Measurements from ENCODE around the gene CUEDC2.

Gene CUEDC2

DNA sequence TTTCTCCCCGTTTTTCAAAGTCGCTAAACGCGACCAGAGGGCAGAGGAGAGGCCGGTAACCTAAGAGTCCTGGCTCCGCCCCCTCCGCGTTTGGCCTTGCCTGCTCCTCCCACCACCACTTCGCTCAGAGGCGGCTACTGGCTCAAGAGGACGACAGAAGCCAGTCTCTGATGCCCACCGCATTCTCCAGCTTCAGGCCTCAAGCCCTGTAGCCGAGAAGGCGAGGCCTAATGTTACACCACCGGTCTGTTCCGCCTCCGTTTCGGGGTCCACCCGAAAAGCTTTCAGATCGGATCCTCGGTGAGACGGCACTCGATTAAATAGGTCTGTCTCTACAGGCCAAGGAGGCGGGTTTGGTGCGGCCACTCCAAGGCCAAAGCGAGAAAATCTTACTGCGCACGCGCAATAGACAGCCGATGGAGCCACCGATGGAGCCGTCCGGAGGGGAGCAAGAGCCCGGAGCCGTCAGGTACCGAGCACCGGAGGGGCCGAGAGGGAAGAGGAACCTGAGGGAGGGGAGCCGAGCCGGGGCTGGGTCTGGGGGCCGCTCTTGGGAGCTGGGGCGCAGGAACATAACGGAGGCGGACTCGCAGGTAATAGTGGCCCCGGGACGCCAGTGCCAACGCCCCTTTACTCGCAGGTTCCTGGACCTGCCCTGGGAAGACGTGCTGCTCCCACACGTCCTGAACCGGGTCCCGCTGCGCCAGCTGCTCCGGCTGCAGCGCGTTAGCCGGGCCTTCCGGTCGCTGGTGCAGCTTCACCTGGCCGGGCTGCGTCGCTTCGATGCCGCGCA is 11.5 kb downstream of the CUEDC2 start, which contains the start of gene FBXL15 (continued):
- TF ChIP-seq, protein P1, sequence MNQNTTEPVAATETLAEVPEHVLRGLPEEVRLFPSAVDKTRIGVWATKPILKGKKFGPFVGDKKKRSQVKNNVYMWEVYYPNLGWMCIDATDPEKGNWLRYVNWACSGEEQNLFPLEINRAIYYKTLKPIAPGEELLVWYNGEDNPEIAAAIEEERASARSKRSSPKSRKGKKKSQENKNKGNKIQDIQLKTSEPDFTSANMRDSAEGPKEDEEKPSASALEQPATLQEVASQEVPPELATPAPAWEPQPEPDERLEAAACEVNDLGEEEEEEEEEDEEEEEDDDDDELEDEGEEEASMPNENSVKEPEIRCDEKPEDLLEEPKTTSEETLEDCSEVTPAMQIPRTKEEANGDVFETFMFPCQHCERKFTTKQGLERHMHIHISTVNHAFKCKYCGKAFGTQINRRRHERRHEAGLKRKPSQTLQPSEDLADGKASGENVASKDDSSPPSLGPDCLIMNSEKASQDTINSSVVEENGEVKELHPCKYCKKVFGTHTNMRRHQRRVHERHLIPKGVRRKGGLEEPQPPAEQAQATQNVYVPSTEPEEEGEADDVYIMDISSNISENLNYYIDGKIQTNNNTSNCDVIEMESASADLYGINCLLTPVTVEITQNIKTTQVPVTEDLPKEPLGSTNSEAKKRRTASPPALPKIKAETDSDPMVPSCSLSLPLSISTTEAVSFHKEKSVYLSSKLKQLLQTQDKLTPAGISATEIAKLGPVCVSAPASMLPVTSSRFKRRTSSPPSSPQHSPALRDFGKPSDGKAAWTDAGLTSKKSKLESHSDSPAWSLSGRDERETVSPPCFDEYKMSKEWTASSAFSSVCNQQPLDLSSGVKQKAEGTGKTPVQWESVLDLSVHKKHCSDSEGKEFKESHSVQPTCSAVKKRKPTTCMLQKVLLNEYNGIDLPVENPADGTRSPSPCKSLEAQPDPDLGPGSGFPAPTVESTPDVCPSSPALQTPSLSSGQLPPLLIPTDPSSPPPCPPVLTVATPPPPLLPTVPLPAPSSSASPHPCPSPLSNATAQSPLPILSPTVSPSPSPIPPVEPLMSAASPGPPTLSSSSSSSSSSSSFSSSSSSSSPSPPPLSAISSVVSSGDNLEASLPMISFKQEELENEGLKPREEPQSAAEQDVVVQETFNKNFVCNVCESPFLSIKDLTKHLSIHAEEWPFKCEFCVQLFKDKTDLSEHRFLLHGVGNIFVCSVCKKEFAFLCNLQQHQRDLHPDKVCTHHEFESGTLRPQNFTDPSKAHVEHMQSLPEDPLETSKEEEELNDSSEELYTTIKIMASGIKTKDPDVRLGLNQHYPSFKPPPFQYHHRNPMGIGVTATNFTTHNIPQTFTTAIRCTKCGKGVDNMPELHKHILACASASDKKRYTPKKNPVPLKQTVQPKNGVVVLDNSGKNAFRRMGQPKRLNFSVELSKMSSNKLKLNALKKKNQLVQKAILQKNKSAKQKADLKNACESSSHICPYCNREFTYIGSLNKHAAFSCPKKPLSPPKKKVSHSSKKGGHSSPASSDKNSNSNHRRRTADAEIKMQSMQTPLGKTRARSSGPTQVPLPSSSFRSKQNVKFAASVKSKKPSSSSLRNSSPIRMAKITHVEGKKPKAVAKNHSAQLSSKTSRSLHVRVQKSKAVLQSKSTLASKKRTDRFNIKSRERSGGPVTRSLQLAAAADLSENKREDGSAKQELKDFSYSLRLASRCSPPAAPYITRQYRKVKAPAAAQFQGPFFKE (tag by site-specific recombination; IDR thresholded peaks at IDR 0.05; ENCODE audit: borderline replicate concordance): no peak
- TF ChIP-seq SP7 (tag by site-specific recombination; IDR thresholded peaks at IDR 0.05) (peak; percentile 90; the same call in 1 of the 2 replicates), ZNF514 (tag by site-specific recombination; IDR thresholded peaks at IDR 0.05) (no peak), ZNF830 (tag by site-specific recombination; IDR thresholded peaks at IDR 0.05; ENCODE audit: low read depth) (no peak), ZFP37 (tag by site-specific recombination; IDR thresholded peaks at IDR 0.05) (peak; percentile 97; the same call in 1 of the 2 replicates), PRDM1 (tag by site-specific recombination; IDR thresholded peaks at IDR 0.05) (no peak), BCL11B (tag by site-specific recombination; IDR thresholded peaks at IDR 0.05; ENCODE audit: low read depth) (no peak), ZNF184 (tag by site-specific recombination; IDR thresholded peaks at IDR 0.05) (0 out of 2 replicates have a peak, but pooled peaks have one; percentile 9), GLIS2 (tag by site-specific recombination; IDR thresholded peaks at IDR 0.05) (no peak), ZBTB21 (tag by site-specific recombination; IDR thresholded peaks at IDR 0.05) (peak; percentile 64; the same call in 1 of the 2 replicates), ZNF423 (tag by site-specific recombination; IDR thresholded peaks at IDR 0.05) (no peak), ZNF658 (tag by site-specific recombination; IDR thresholded peaks at IDR 0.05) (no peak), ZNF585B (tag by site-specific recombination; IDR thresholded peaks at IDR 0.05) (no peak; the same call in 1 of the 2 replicates), GFI1B (tag by site-specific recombination; IDR thresholded peaks at IDR 0.05) (0 out of 2 replicates have a peak, but pooled peaks have one; percentile 14), ZBTB7A (tag by site-specific recombination; IDR thresholded peaks at IDR 0.05; ENCODE audit: low read depth) (peak; percentile 93), KLF9 (tag by site-specific recombination; IDR thresholded peaks at IDR 0.05; ENCODE audit: low read depth) (peak; percentile 71), ZSCAN16 (tag by site-specific recombination; IDR thresholded peaks at IDR 0.05) (peak; percentile 55; the same call in 1 of the 2 replicates)
- TF ChIP-seq, protein P2, sequence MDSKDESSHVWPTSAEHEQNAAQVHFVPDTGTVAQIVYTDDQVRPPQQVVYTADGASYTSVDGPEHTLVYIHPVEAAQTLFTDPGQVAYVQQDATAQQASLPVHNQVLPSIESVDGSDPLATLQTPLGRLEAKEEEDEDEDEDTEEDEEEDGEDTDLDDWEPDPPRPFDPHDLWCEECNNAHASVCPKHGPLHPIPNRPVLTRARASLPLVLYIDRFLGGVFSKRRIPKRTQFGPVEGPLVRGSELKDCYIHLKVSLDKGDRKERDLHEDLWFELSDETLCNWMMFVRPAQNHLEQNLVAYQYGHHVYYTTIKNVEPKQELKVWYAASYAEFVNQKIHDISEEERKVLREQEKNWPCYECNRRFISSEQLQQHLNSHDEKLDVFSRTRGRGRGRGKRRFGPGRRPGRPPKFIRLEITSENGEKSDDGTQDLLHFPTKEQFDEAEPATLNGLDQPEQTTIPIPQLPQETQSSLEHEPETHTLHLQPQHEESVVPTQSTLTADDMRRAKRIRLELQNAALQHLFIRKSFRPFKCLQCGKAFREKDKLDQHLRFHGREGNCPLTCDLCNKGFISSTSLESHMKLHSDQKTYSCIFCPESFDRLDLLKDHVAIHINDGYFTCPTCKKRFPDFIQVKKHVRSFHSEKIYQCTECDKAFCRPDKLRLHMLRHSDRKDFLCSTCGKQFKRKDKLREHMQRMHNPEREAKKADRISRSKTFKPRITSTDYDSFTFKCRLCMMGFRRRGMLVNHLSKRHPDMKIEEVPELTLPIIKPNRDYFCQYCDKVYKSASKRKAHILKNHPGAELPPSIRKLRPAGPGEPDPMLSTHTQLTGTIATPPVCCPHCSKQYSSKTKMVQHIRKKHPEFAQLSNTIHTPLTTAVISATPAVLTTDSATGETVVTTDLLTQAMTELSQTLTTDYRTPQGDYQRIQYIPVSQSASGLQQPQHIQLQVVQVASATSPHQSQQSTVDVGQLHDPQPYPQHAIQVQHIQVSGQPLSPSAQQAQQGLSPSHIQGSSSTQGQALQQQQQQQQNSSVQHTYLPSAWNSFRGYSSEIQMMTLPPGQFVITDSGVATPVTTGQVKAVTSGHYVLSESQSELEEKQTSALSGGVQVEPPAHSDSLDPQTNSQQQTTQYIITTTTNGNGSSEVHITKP (tag by site-specific recombination; IDR thresholded peaks at IDR 0.05): peak; percentile 83
- TF ChIP-seq, protein P3, sequence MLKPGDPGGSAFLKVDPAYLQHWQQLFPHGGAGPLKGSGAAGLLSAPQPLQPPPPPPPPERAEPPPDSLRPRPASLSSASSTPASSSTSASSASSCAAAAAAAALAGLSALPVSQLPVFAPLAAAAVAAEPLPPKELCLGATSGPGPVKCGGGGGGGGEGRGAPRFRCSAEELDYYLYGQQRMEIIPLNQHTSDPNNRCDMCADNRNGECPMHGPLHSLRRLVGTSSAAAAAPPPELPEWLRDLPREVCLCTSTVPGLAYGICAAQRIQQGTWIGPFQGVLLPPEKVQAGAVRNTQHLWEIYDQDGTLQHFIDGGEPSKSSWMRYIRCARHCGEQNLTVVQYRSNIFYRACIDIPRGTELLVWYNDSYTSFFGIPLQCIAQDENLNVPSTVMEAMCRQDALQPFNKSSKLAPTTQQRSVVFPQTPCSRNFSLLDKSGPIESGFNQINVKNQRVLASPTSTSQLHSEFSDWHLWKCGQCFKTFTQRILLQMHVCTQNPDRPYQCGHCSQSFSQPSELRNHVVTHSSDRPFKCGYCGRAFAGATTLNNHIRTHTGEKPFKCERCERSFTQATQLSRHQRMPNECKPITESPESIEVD (tag by site-specific recombination; IDR thresholded peaks at IDR 0.05): no peak; the same call in 1 of the 2 replicates
- TF ChIP-seq, protein P4, sequence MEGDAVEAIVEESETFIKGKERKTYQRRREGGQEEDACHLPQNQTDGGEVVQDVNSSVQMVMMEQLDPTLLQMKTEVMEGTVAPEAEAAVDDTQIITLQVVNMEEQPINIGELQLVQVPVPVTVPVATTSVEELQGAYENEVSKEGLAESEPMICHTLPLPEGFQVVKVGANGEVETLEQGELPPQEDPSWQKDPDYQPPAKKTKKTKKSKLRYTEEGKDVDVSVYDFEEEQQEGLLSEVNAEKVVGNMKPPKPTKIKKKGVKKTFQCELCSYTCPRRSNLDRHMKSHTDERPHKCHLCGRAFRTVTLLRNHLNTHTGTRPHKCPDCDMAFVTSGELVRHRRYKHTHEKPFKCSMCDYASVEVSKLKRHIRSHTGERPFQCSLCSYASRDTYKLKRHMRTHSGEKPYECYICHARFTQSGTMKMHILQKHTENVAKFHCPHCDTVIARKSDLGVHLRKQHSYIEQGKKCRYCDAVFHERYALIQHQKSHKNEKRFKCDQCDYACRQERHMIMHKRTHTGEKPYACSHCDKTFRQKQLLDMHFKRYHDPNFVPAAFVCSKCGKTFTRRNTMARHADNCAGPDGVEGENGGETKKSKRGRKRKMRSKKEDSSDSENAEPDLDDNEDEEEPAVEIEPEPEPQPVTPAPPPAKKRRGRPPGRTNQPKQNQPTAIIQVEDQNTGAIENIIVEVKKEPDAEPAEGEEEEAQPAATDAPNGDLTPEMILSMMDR (tag by site-specific recombination; IDR thresholded peaks at IDR 0.05): no peak
- TF ChIP-seq, protein P5, sequence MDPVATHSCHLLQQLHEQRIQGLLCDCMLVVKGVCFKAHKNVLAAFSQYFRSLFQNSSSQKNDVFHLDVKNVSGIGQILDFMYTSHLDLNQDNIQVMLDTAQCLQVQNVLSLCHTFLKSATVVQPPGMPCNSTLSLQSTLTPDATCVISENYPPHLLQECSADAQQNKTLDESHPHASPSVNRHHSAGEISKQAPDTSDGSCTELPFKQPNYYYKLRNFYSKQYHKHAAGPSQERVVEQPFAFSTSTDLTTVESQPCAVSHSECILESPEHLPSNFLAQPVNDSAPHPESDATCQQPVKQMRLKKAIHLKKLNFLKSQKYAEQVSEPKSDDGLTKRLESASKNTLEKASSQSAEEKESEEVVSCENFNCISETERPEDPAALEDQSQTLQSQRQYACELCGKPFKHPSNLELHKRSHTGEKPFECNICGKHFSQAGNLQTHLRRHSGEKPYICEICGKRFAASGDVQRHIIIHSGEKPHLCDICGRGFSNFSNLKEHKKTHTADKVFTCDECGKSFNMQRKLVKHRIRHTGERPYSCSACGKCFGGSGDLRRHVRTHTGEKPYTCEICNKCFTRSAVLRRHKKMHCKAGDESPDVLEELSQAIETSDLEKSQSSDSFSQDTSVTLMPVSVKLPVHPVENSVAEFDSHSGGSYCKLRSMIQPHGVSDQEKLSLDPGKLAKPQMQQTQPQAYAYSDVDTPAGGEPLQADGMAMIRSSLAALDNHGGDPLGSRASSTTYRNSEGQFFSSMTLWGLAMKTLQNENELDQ (tag by site-specific recombination; IDR thresholded peaks at IDR 0.05; ENCODE audit: low read depth): no peak
- TF ChIP-seq, protein P6, sequence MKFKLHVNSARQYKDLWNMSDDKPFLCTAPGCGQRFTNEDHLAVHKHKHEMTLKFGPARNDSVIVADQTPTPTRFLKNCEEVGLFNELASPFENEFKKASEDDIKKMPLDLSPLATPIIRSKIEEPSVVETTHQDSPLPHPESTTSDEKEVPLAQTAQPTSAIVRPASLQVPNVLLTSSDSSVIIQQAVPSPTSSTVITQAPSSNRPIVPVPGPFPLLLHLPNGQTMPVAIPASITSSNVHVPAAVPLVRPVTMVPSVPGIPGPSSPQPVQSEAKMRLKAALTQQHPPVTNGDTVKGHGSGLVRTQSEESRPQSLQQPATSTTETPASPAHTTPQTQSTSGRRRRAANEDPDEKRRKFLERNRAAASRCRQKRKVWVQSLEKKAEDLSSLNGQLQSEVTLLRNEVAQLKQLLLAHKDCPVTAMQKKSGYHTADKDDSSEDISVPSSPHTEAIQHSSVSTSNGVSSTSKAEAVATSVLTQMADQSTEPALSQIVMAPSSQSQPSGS (tag by site-specific recombination; IDR thresholded peaks at IDR 0.05; ENCODE audit: low read depth): no peak
